WTC11 (cell line): ENCODE results near the gene NR3C1. TPM values are rescaled to one million over a fixed set of nuclear protein-coding genes. Genes with fewer than 3 reads are reported as not detected.

ENCODE experiments used
- ATAC-seq: fragments of 200-7000 bp; cut with Tn5 transposase; 2 replicates; pipeline ENCODE4 v1.10.0; 2021; ENCODE audit warnings: mild to moderate bottlenecking, moderate library complexity
- CTCF ChIA-PET: fragments of 300-600 bp; sonication (Branson Sonifier 250); formaldehyde crosslinking; loops from one replicate; lab custom pipeline; 2021; ENCODE audit warnings: antibody characterized with exemption; lab: Charles Lee
- POLR2A ChIA-PET: fragments of 350-600 bp; sonication (Branson Sonifier 250); formaldehyde crosslinking; loops from one replicate; lab custom pipeline; 2021; ENCODE audit warnings: antibody characterized with exemption; lab: Charles Lee
- DNase-seq: peaks from one replicate; pipeline ENCODE4 v3.0.0; 2021; ENCODE audit warnings: low spot score
- H3K27ac Mint-ChIP-seq: 2 replicates; pipeline ENCODE4 v1.8.0; 2021; ENCODE audit warnings: mixed read lengths
- H3K27me3 Mint-ChIP-seq: 2 replicates; pipeline ENCODE4 v1.8.0; 2021; ENCODE audit warnings: low read depth, mild to moderate bottlenecking, moderate library complexity, mixed read lengths
- H3K36me3 Mint-ChIP-seq: 2 replicates; pipeline ENCODE4 v1.8.0; 2021; ENCODE audit warnings: mixed read lengths
- H3K4me1 Mint-ChIP-seq: 2 replicates; pipeline ENCODE4 v1.8.0; 2022; ENCODE audit warnings: mixed read lengths
- H3K4me3 Mint-ChIP-seq: 2 replicates; pipeline ENCODE4 v1.8.0; 2021; ENCODE audit warnings: mild to moderate bottlenecking, moderate library complexity, mixed read lengths
- H3K9me3 Mint-ChIP-seq: 2 replicates; pipeline ENCODE4 v1.8.0; 2021; ENCODE audit warnings: mixed read lengths
- ATF1 ChIP-seq: sonication (generic); formaldehyde crosslinking; IDR thresholded peaks from 2 replicates; pipeline ENCODE4 v1.8.1; 2023; ENCODE audit warnings: mild to moderate bottlenecking, moderate library complexity, missing genetic modification reagents
- CBFB ChIP-seq: sonication (generic); formaldehyde crosslinking; IDR thresholded peaks from 2 replicates; pipeline ENCODE4 v1.8.1; 2022; ENCODE audit warnings: mild to moderate bottlenecking, low read depth, missing genetic modification reagents
- CREM ChIP-seq: sonication (generic); formaldehyde crosslinking; IDR thresholded peaks from 2 replicates; pipeline ENCODE4 v1.8.1; 2022; ENCODE audit warnings: mild to moderate bottlenecking, missing genetic modification reagents, moderate library complexity
- ELF4 ChIP-seq: sonication (generic); formaldehyde crosslinking; IDR thresholded peaks from 2 replicates; pipeline ENCODE4 v1.8.1; 2022; ENCODE audit warnings: low read depth, mild to moderate bottlenecking, moderate library complexity, missing genetic modification reagents
- ESRRA ChIP-seq: sonication (generic); formaldehyde crosslinking; IDR thresholded peaks from 2 replicates; pipeline ENCODE4 v1.8.1; 2022; ENCODE audit warnings: mild to moderate bottlenecking, missing genetic modification reagents, borderline replicate concordance
- ETV6 ChIP-seq: sonication (generic); formaldehyde crosslinking; IDR thresholded peaks from 2 replicates; pipeline ENCODE4 v1.8.1; 2022; ENCODE audit warnings: mild to moderate bottlenecking, missing genetic modification reagents
- FOXP4 ChIP-seq: sonication (generic); formaldehyde crosslinking; IDR thresholded peaks from 2 replicates; pipeline ENCODE4 v1.8.0; 2022; ENCODE audit warnings: mild to moderate bottlenecking, missing genetic modification reagents
- GRHL2 ChIP-seq: fragments of 250-450 bp; sonication (Bioruptor Pico); IDR thresholded peaks from 2 replicates; pipeline ENCODE4 v1.8.0; 2022; ENCODE audit warnings: mild to moderate bottlenecking, moderate library complexity; ENCODE audit not compliant: insufficient replicate concordance, severe bottlenecking
- HMGA2 ChIP-seq: fragments of 250-450 bp; sonication (Bioruptor Pico); IDR thresholded peaks from 2 replicates; pipeline ENCODE4 v1.4.0; 2021; ENCODE audit warnings: mild to moderate bottlenecking, moderate library complexity
- IRF2 ChIP-seq: sonication (generic); formaldehyde crosslinking; IDR thresholded peaks from 2 replicates; pipeline ENCODE4 v1.8.0; 2022; ENCODE audit warnings: low read depth, missing genetic modification reagents, borderline replicate concordance
- JAZF1 ChIP-seq: fragments of 250-450 bp; sonication (Bioruptor Pico); IDR thresholded peaks from 2 replicates; pipeline ENCODE4 v1.9.0; 2021; ENCODE audit warnings: moderate library complexity, mild to moderate bottlenecking, inconsistent platforms
- NR2C2 ChIP-seq: sonication (generic); formaldehyde crosslinking; IDR thresholded peaks from 2 replicates; pipeline ENCODE4 v1.8.0; 2022; ENCODE audit warnings: mild to moderate bottlenecking, missing genetic modification reagents
- OVOL2 ChIP-seq: fragments of 250-450 bp; sonication (Bioruptor Pico); IDR thresholded peaks from 2 replicates; pipeline ENCODE4 v1.9.0; 2021; ENCODE audit warnings: mild to moderate bottlenecking, borderline replicate concordance
- RORB ChIP-seq: fragments of 250-450 bp; sonication (Bioruptor Pico); IDR thresholded peaks from 2 replicates; pipeline ENCODE4 v1.9.0; 2021; ENCODE audit warnings: mild to moderate bottlenecking
- SMAD4 ChIP-seq: sonication (generic); formaldehyde crosslinking; IDR thresholded peaks from 2 replicates; pipeline ENCODE4 v1.8.0; 2022; ENCODE audit warnings: mild to moderate bottlenecking, missing genetic modification reagents
- TEAD1 ChIP-seq: sonication (generic); formaldehyde crosslinking; IDR thresholded peaks from 2 replicates; pipeline ENCODE4 v1.8.0; 2022; ENCODE audit warnings: mild to moderate bottlenecking, missing genetic modification reagents
- ZMAT4 ChIP-seq: fragments of 250-450 bp; sonication (Bioruptor Pico); IDR thresholded peaks from 2 replicates; pipeline ENCODE4 v1.9.0; 2021; ENCODE audit warnings: mild to moderate bottlenecking
- ZNF121 ChIP-seq: sonication (generic); formaldehyde crosslinking; IDR thresholded peaks from 2 replicates; pipeline ENCODE4 v1.8.0; 2023; ENCODE audit warnings: missing genetic modification reagents
- ZNF138 ChIP-seq: sonication (generic); formaldehyde crosslinking; conservative IDR thresholded peaks from 2 replicates; pipeline ENCODE4 v1.8.1; 2022; ENCODE audit warnings: mild to moderate bottlenecking, moderate library complexity, missing genetic modification reagents
- ZNF219 ChIP-seq: sonication (generic); formaldehyde crosslinking; IDR thresholded peaks from 2 replicates; pipeline ENCODE4 v1.8.0; 2023; ENCODE audit warnings: missing genetic modification reagents, mild to moderate bottlenecking, borderline replicate concordance
- ZNF317 ChIP-seq: sonication (generic); formaldehyde crosslinking; IDR thresholded peaks from 2 replicates; pipeline ENCODE4 v1.8.1; 2023; ENCODE audit warnings: low read depth, mild to moderate bottlenecking, moderate library complexity, missing genetic modification reagents, borderline replicate concordance
- ZNF416 ChIP-seq: fragments of 250-450 bp; sonication (Bioruptor Pico); IDR thresholded peaks from 2 replicates; pipeline ENCODE4 v1.9.0; 2021; ENCODE audit warnings: mild to moderate bottlenecking, inconsistent platforms
- total RNA-seq: library from RNA; stranded (reverse); gene quantifications from 3 replicates; pipeline ENCODE4 v1.2.3, GENCODE V29; 2021
- TF ChIP-seq, protein P1 (sequence below): sonication (generic); formaldehyde crosslinking; IDR thresholded peaks from 2 replicates; pipeline ENCODE4 v1.8.0; 2022; ENCODE audit warnings: mild to moderate bottlenecking, missing genetic modification reagents
- TF ChIP-seq, protein P2 (sequence below): sonication (generic); formaldehyde crosslinking; IDR thresholded peaks from 2 replicates; pipeline ENCODE4 v1.8.1; 2022; ENCODE audit warnings: mild to moderate bottlenecking, moderate library complexity, missing genetic modification reagents
- TF ChIP-seq, protein P3 (sequence below): fragments of 250-450 bp; sonication (Bioruptor Pico); IDR thresholded peaks from 2 replicates; pipeline ENCODE4 v1.9.0; 2021; ENCODE audit warnings: mild to moderate bottlenecking
- TF ChIP-seq, protein P4 (sequence below): sonication (generic); formaldehyde crosslinking; IDR thresholded peaks from 2 replicates; pipeline ENCODE4 v1.8.1; 2023; ENCODE audit warnings: mild to moderate bottlenecking, missing genetic modification reagents, moderate library complexity
- TF ChIP-seq, protein P5 (sequence below): fragments of 250-450 bp; sonication (Bioruptor Pico); IDR thresholded peaks from 2 replicates; pipeline ENCODE4 v1.9.0; 2021; ENCODE audit warnings: moderate library complexity, mild to moderate bottlenecking, inconsistent platforms, borderline replicate concordance

Gene NR3C1
- total RNA-seq, 1 experiment from 2014 or later: 15.0 TPM

- TF ChIP-seq, protein P1, sequence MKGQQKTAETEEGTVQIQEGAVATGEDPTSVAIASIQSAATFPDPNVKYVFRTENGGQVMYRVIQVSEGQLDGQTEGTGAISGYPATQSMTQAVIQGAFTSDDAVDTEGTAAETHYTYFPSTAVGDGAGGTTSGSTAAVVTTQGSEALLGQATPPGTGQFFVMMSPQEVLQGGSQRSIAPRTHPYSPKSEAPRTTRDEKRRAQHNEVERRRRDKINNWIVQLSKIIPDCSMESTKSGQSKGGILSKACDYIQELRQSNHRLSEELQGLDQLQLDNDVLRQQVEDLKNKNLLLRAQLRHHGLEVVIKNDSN (CRISPR knock-in tag): no peak
- TF ChIP-seq, protein P2, sequence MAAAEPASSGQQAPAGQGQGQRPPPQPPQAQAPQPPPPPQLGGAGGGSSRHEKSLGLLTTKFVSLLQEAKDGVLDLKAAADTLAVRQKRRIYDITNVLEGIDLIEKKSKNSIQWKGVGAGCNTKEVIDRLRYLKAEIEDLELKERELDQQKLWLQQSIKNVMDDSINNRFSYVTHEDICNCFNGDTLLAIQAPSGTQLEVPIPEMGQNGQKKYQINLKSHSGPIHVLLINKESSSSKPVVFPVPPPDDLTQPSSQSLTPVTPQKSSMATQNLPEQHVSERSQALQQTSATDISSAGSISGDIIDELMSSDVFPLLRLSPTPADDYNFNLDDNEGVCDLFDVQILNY (CRISPR knock-in tag): no peak
- no peak for TF ChIP-seq GRHL2 (CRISPR knock-in tag)
- TF ChIP-seq ZNF219 (CRISPR knock-in tag): no peak
- no peak for TF ChIP-seq ESRRA (CRISPR knock-in tag)
- TF ChIP-seq IRF2 (CRISPR knock-in tag): no peak
- TF ChIP-seq, protein P3, sequence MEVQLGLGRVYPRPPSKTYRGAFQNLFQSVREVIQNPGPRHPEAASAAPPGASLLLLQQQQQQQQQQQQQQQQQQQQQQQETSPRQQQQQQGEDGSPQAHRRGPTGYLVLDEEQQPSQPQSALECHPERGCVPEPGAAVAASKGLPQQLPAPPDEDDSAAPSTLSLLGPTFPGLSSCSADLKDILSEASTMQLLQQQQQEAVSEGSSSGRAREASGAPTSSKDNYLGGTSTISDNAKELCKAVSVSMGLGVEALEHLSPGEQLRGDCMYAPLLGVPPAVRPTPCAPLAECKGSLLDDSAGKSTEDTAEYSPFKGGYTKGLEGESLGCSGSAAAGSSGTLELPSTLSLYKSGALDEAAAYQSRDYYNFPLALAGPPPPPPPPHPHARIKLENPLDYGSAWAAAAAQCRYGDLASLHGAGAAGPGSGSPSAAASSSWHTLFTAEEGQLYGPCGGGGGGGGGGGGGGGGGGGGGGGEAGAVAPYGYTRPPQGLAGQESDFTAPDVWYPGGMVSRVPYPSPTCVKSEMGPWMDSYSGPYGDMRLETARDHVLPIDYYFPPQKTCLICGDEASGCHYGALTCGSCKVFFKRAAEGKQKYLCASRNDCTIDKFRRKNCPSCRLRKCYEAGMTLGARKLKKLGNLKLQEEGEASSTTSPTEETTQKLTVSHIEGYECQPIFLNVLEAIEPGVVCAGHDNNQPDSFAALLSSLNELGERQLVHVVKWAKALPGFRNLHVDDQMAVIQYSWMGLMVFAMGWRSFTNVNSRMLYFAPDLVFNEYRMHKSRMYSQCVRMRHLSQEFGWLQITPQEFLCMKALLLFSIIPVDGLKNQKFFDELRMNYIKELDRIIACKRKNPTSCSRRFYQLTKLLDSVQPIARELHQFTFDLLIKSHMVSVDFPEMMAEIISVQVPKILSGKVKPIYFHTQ (CRISPR knock-in tag): no peak
- no peak for TF ChIP-seq FOXP4 (CRISPR knock-in tag)
- no peak for TF ChIP-seq TEAD1 (CRISPR knock-in tag)
- no peak for TF ChIP-seq CREM (CRISPR knock-in tag)
- TF ChIP-seq, protein P4, sequence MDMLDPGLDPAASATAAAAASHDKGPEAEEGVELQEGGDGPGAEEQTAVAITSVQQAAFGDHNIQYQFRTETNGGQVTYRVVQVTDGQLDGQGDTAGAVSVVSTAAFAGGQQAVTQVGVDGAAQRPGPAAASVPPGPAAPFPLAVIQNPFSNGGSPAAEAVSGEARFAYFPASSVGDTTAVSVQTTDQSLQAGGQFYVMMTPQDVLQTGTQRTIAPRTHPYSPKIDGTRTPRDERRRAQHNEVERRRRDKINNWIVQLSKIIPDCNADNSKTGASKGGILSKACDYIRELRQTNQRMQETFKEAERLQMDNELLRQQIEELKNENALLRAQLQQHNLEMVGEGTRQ: no peak
- no peak for TF ChIP-seq ZNF138 (CRISPR knock-in tag)
- TF ChIP-seq, all 79 proteins: peak for 0
Observed at GRCh38 chr5:143373076-143373475, 30.4 kb downstream of the NR3C1 start (continued).

GRCh38 chr5:143372187-143372829 lies 31.2 kb downstream of the NR3C1 start:
- Mint-ChIP-seq H3K4me3 (no peak overlapping the region), H3K4me1 (peaks cover 10% of the 10 kb centered on the region), H3K36me3 (no peaks in the 10 kb centered on the region), H3K9me3 (no peaks in the 10 kb centered on the region), H3K27ac (no peak overlapping the region), H3K27me3 (no peaks in the 10 kb centered on the region)
- ChIA-PET POLR2A (no interaction called here), CTCF (no interaction called here)
- DNase-seq: no peak
- no peak for ATAC-seq
- no peak for TF ChIP-seq ETV6
- TF ChIP-seq ZNF416 (CRISPR knock-in tag): no peak
- TF ChIP-seq SMAD4 (CRISPR knock-in tag): no peak
- TF ChIP-seq ELF4 (CRISPR knock-in tag): no peak
- no peak for TF ChIP-seq ATF1 (CRISPR knock-in tag)
- no peak for TF ChIP-seq OVOL2 (CRISPR knock-in tag)
- TF ChIP-seq HMGA2 (CRISPR knock-in tag): no peak
- TF ChIP-seq NR2C2: no peak
- no peak for TF ChIP-seq CBFB (CRISPR knock-in tag)
- no peak for TF ChIP-seq ESRRA (CRISPR knock-in tag)
- TF ChIP-seq ZNF317 (CRISPR knock-in tag): no peak
- no peak for TF ChIP-seq RORB (CRISPR knock-in tag)
- no peak for TF ChIP-seq ZNF121 (CRISPR knock-in tag)
- TF ChIP-seq, protein P5, sequence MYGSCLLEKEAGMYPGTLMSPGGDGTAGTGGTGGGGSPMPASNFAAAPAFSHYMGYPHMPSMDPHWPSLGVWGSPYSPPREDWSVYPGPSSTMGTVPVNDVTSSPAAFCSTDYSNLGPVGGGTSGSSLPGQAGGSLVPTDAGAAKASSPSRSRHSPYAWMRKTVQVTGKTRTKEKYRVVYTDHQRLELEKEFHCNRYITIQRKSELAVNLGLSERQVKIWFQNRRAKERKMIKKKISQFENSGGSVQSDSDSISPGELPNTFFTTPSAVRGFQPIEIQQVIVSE (CRISPR knock-in tag): no peak
- TF ChIP-seq FOXP4 (CRISPR knock-in tag): no peak
- no peak for TF ChIP-seq JAZF1
- no peak for TF ChIP-seq ZMAT4
